Measurements from ENCODE around the gene NPTN. TPM values are rescaled to one million over a fixed set of nuclear protein-coding genes. Genes with fewer than 3 reads are reported as not detected.

NPTN gene
- polyA plus RNA-seq, 1 of the 3 experiments (the other 2 are of a cell fraction): 177 TPM

GRCh38 chr15:73596174-73596573 lies 37.0 kb downstream of the NPTN start:
- CTCF ChIA-PET: interaction anchor here (1.1 to 2.2 kb wide), 6 partner anchors 10 to 104 kb away, joined by 3 to 11 read pairs (median 6); no protein-coding TSS in a partner anchor
- H2AFZ ChIP-seq (ENCODE audit: low read depth): no peak overlapping the region
- H4K20me1 ChIP-seq (ENCODE audit: insufficient read depth): peaks cover 90% of the 10 kb centered on the region
- no peak overlapping the region for H3K9ac ChIP-seq
- WGBS (ENCODE audit: low lambda C conversion rate): 81% methylated on average over 1 of the region's 1 CpG
- peaks cover 97% of the 10 kb centered on the region for H3K79me2 ChIP-seq (ENCODE audit: insufficient read depth)
- peaks cover 20 to 27% of the 10 kb centered on the region in 2 experiments for H3K4me1 ChIP-seq (ENCODE audit: control insufficient read depth in 1 of 2, insufficient read depth in 2 of 2, low read depth in 1 of 2, low read length in 1 of 2)
- H3K4me3 ChIP-seq (ENCODE audit: low read depth in 2 of 2, low read length in 1 of 2): no peak overlapping the region
- H3K4me2 ChIP-seq: no peak overlapping the region
- H3F3A ChIP-seq (replicated peaks; ENCODE audit: insufficient read depth): peaks cover 9% of the 10 kb centered on the region
- no peaks in the 10 kb centered on the region for H3K9me3 ChIP-seq
- H3K27ac ChIP-seq (ENCODE audit: low read depth in 2 of 2, low read length in 1 of 2): no peak overlapping the region
- POLR2A ChIA-PET: interaction anchor here (0.6 kb wide), 1 partner anchor 1999 kb away, joined by 3 read pairs; no protein-coding TSS in a partner anchor
- no peak for DNase-seq
- H3K9me2 ChIP-seq: no peaks in the 10 kb centered on the region
- peaks cover 6 to 12% of the 10 kb centered on the region in 2 experiments for H3K36me3 ChIP-seq (replicated peaks in 1 of 2; ENCODE audit: control insufficient read depth in 1 of 2, insufficient read depth in 2 of 2, low read length in 1 of 2)
- H3K27me3 ChIP-seq (ENCODE audit: insufficient read depth): no peaks in the 10 kb centered on the region
- TF ChIP-seq MEF2A (IDR thresholded peaks at IDR 0.05; ENCODE audit: borderline replicate concordance, low read depth) (no peak), ELF1 (IDR thresholded peaks at IDR 0.05) (no peak), IRF3 (IDR thresholded peaks at IDR 0.05; ENCODE audit: low read depth, low read length) (no peak), GABPA (IDR thresholded peaks at IDR 0.05; ENCODE audit: low read depth) (no peak), TAF1 (IDR thresholded peaks at IDR 0.05; ENCODE audit: borderline replicate concordance, low read depth, low read length) (no peak), NFIC (IDR thresholded peaks at IDR 0.05; ENCODE audit: borderline replicate concordance) (no peak), EZH2phosphoT487 (IDR thresholded peaks at IDR 0.05; ENCODE audit: borderline replicate concordance, low read depth) (no peak), POLR2AphosphoS5 (IDR thresholded peaks at IDR 0.05; ENCODE audit: low read depth, low read length) (no peak)

GRCh38 chr15:73594109-73594508 lies 39.1 kb downstream of the NPTN start:
- Histone ChIP-seq H3K27ac (ENCODE audit: low read depth in 2 of 2, low read length in 1 of 2) (peak overlapping the region in 1 of 2 experiments; percentile 34; a peak in 2 of 4 replicates), H4K20me1 (ENCODE audit: insufficient read depth) (peaks cover 83% of the 10 kb centered on the region), H2AFZ (ENCODE audit: low read depth) (no peak overlapping the region), H3K9ac (no peak overlapping the region), H3K27me3 (ENCODE audit: insufficient read depth) (no peaks in the 10 kb centered on the region), H3F3A (replicated peaks; ENCODE audit: insufficient read depth) (no peaks in the 10 kb centered on the region), H3K79me2 (ENCODE audit: insufficient read depth) (peaks cover 97% of the 10 kb centered on the region), H3K4me3 (ENCODE audit: low read depth in 2 of 2, low read length in 1 of 2) (no peak overlapping the region), H3K9me2 (no peaks in the 10 kb centered on the region), H3K4me2 (no peak overlapping the region), H3K4me1 (ENCODE audit: control insufficient read depth in 1 of 2, insufficient read depth in 2 of 2, low read depth in 1 of 2, low read length in 1 of 2) (peaks cover 3 to 20% of the 10 kb centered on the region in 2 experiments; a peak in 3 of 4 replicates), H3K36me3 (replicated peaks in 1 of 2; ENCODE audit: control insufficient read depth in 1 of 2, insufficient read depth in 2 of 2, low read length in 1 of 2) (peaks cover 16 to 24% of the 10 kb centered on the region in 2 experiments), H3K9me3 (no peaks in the 10 kb centered on the region)
- CTCF ChIA-PET: no interaction called here
- POLR2A ChIA-PET: no interaction called here
- 93% methylated on average over 2 of the region's 2 CpGs for WGBS (ENCODE audit: low lambda C conversion rate)
- DNase-seq: no peak
- TF ChIP-seq TEAD4 (IDR thresholded peaks at IDR 0.05; ENCODE audit: borderline replicate concordance, insufficient read depth) (no peak), YY1 (IDR thresholded peaks at IDR 0.05; ENCODE audit: low read depth) (no peak), NFIC (IDR thresholded peaks at IDR 0.05; ENCODE audit: borderline replicate concordance) (no peak), TCF12 (IDR thresholded peaks at IDR 0.05) (no peak), IRF3 (IDR thresholded peaks at IDR 0.05; ENCODE audit: low read depth, low read length) (no peak), NRF1 (IDR thresholded peaks at IDR 0.05; ENCODE audit: low read depth, low read length) (no peak), MXI1 (IDR thresholded peaks at IDR 0.05; ENCODE audit: low read depth, low read length) (no peak), FOXM1 (IDR thresholded peaks at IDR 0.05; ENCODE audit: low read depth) (no peak), JUND (IDR thresholded peaks at IDR 0.05) (no peak)
